ENCODE results near the gene GAMT. TPM values are rescaled to one million over a fixed set of nuclear protein-coding genes. Genes with fewer than 3 reads are reported as not detected.
A peak's percentile ranks its signal among the peaks of the same experiment; 100 is the strongest.

The GAMT gene
- total and polyA plus RNA-seq, 2 of the 13 experiments (the other 11 are each of a cell fraction or from before 2014, with no cell fraction given), result 115 to 124 TPM

GRCh38 chr19:1383312-1384084 lies 17.8 kb downstream of the GAMT start, which contains the start of gene NDUFS7 (continued):
- TF ChIP-seq PRDM4 (CRISPR knock-in tag; IDR thresholded peaks at IDR 0.05; ENCODE audit: borderline replicate concordance), result peak; percentile 49
- TF ChIP-seq EEA1 (CRISPR knock-in tag; IDR thresholded peaks at IDR 0.05; ENCODE audit: borderline replicate concordance), result peak; percentile 63; the same call in 1 of the 2 replicates
- TF ChIP-seq ZNF768 (CRISPR knock-in tag; IDR thresholded peaks at IDR 0.05), result peak; percentile 91
- TF ChIP-seq ZNF354B (CRISPR knock-in tag; IDR thresholded peaks at IDR 0.05), result peak; percentile 94
- TF ChIP-seq POGK (CRISPR knock-in tag; conservative IDR thresholded peaks at IDR 0.05), result peak; percentile 99
- TF ChIP-seq TBX3 (IDR thresholded peaks at IDR 0.05; ENCODE audit: borderline replicate concordance), result peak; percentile 78; the same call in 1 of the 2 replicates
- no peak for TF ChIP-seq SOX6 (IDR thresholded peaks at IDR 0.05)
- TF ChIP-seq SOX6 (CRISPR knock-in tag; IDR thresholded peaks at IDR 0.05), result peak; percentile 85
- TF ChIP-seq NFYB (CRISPR knock-in tag; IDR thresholded peaks at IDR 0.05), result peak; percentile 39; the same call in 1 of the 2 replicates
- peak; percentile 97 for TF ChIP-seq ZNF749 (CRISPR knock-in tag; IDR thresholded peaks at IDR 0.05; ENCODE audit: borderline replicate concordance)
- no peak for TF ChIP-seq ZNF282 (IDR thresholded peaks at IDR 0.05; ENCODE audit: partially characterized antibody)
- peak; percentile 96 for TF ChIP-seq ZMYM2 (CRISPR knock-in tag; IDR thresholded peaks at IDR 0.05)
- peak; percentile 93 for TF ChIP-seq ZNF546 (CRISPR knock-in tag; conservative IDR thresholded peaks at IDR 0.05)
- peak; percentile 65; the same call in 1 of the 2 replicates for TF ChIP-seq SP2 (CRISPR knock-in tag; IDR thresholded peaks at IDR 0.05)
- TF ChIP-seq ZFP91 (CRISPR knock-in tag; IDR thresholded peaks at IDR 0.05; ENCODE audit: borderline replicate concordance), result peak; percentile 98
- peak; percentile 95 for TF ChIP-seq ZNF619 (CRISPR knock-in tag; IDR thresholded peaks at IDR 0.05)
- peak; percentile 68; the same call in 1 of the 2 replicates for TF ChIP-seq ARID5B (CRISPR knock-in tag; IDR thresholded peaks at IDR 0.05)
- peak; percentile 93 for TF ChIP-seq ZNF317 (CRISPR knock-in tag; IDR thresholded peaks at IDR 0.05)
- no peak; the same call in none of the 2 replicates for TF ChIP-seq SAFB2 (CRISPR knock-in tag; IDR thresholded peaks at IDR 0.05; ENCODE audit: borderline replicate concordance, low read depth)

Data from HepG2 (cell line).